Neuronal stem cell (in vitro differentiated cells): Measurements from ENCODE around the gene C7.

ENCODE experiments used
- DNase-seq: peaks from one replicate; pipeline ENCODE4 v3.0.0-alpha.2; 2013; ENCODE audit warnings: low spot score
- H2AFZ ChIP-seq: one replicate; pipeline ENCODE4 v1.6.1; 2013; ENCODE audit warnings: mild to moderate bottlenecking, low read length, inconsistent platforms
- H2AK5ac ChIP-seq: 2 replicates; pipeline ENCODE4 v1.6.1; 2013; ENCODE audit warnings: low read depth, mild to moderate bottlenecking, inconsistent platforms, low read length, moderate library complexity, mixed read lengths
- H2BK120ac ChIP-seq: 2 replicates; pipeline ENCODE4 v1.6.1; 2013; ENCODE audit warnings: low read depth, mild to moderate bottlenecking, inconsistent platforms, low read length, moderate library complexity, mixed read lengths
- H2BK12ac ChIP-seq: one replicate; pipeline ENCODE4 v1.6.1; 2013; ENCODE audit warnings: low read length, inconsistent platforms
- H2BK15ac ChIP-seq: 2 replicates; pipeline ENCODE4 v1.6.1; 2013; ENCODE audit warnings: mild to moderate bottlenecking, low read length, inconsistent platforms, mixed read lengths
- H2BK5ac ChIP-seq: one replicate; pipeline ENCODE4 v1.6.1; 2013; ENCODE audit warnings: inconsistent platforms, mild to moderate bottlenecking, low read length, moderate library complexity
- H3K14ac ChIP-seq: one replicate; pipeline ENCODE4 v1.6.1; 2013; ENCODE audit warnings: low read length, inconsistent platforms
- H3K18ac ChIP-seq: 2 replicates; pipeline ENCODE4 v1.6.1; 2013; ENCODE audit warnings: low read length, inconsistent platforms
- H3K23ac ChIP-seq: 2 replicates; pipeline ENCODE4 v1.6.1; 2013; ENCODE audit warnings: low read depth, mild to moderate bottlenecking, mixed read lengths, low read length, inconsistent platforms; ENCODE audit not compliant: poor library complexity
- H3K27ac ChIP-seq: replicated peaks from 3 replicates; pipeline ENCODE4 v1.5.1; 2013; ENCODE audit warnings: low read length, inconsistent platforms
- H3K27me3 ChIP-seq, 3 experiments: 2 replicates each; pipeline ENCODE4 v1.6.1; 2013; ENCODE audit warnings: low read length in 3 of 3, mild to moderate bottlenecking in 2 of 3, inconsistent platforms in 1 of 3, low read depth in 1 of 3, mixed read lengths in 1 of 3, moderate library complexity in 1 of 3; ENCODE audit not compliant: control insufficient read depth in 3 of 3, insufficient read depth in 3 of 3
- H3K36me3 ChIP-seq, 2 donors: replicated peaks in 1 of 2; 2 replicates each; pipeline ENCODE4 v1.6.1; 2013; ENCODE audit warnings: low read length in 2 of 2; ENCODE audit not compliant: control insufficient read depth in 2 of 2, insufficient read depth in 2 of 2
- H3K4ac ChIP-seq: 2 replicates; pipeline ENCODE4 v1.6.1; 2013; ENCODE audit warnings: inconsistent platforms, mild to moderate bottlenecking, low read length, moderate library complexity
- H3K4me1 ChIP-seq, 2 donors: 1 replicate in 1 of 2; 2 replicates in 1 of 2; pipeline ENCODE4 v1.6.1; 2013; ENCODE audit warnings: low read length in 2 of 2, low read depth in 1 of 2; ENCODE audit not compliant: control insufficient read depth in 2 of 2, insufficient read depth in 1 of 2
- H3K4me2 ChIP-seq: one replicate; pipeline ENCODE4 v1.6.1; 2013; ENCODE audit warnings: mild to moderate bottlenecking, low read length, inconsistent platforms; ENCODE audit not compliant: insufficient read depth, poor library complexity, severe bottlenecking
- H3K4me3 ChIP-seq, 2 donors: 2 replicates each; pipeline ENCODE4 v1.5.1; 2013; ENCODE audit warnings: low read length in 2 of 2, mild to moderate bottlenecking in 2 of 2, inconsistent platforms in 1 of 2, moderate library complexity in 1 of 2
- H3K79me1 ChIP-seq: one replicate; pipeline ENCODE4 v1.6.1; 2013; ENCODE audit warnings: low read depth, mild to moderate bottlenecking, inconsistent platforms, low read length, moderate library complexity
- H3K9ac ChIP-seq: one replicate; pipeline ENCODE4 v1.6.1; 2013; ENCODE audit warnings: mild to moderate bottlenecking, low read depth, low read length, inconsistent platforms; ENCODE audit not compliant: poor library complexity
- H3K9me3 ChIP-seq, 2 donors: replicated peaks in 1 of 2; 2 replicates each; pipeline versions ENCODE3 to v1.6.1; 2013; ENCODE audit warnings: low read length in 2 of 2, mild to moderate bottlenecking in 2 of 2, inconsistent platforms in 1 of 2, low read depth in 1 of 2, mixed read lengths in 1 of 2, moderate library complexity in 1 of 2; ENCODE audit not compliant: control insufficient read depth in 2 of 2, insufficient read depth in 1 of 2
- H4K8ac ChIP-seq: one replicate; pipeline ENCODE4 v1.6.1; 2013; ENCODE audit warnings: low read depth, mild to moderate bottlenecking, inconsistent platforms, low read length, moderate library complexity
- H4K91ac ChIP-seq: one replicate; pipeline ENCODE4 v1.6.1; 2013; ENCODE audit warnings: low read length, low read depth, mild to moderate bottlenecking, inconsistent platforms; ENCODE audit not compliant: poor library complexity
- WGBS, 2 donors: extraction: QIAGEN DNeasy Blood & Tissue Kit; methylation state at CpG; one replicate each; pipeline ENCODE4 v1.1.7; 2013; ENCODE audit warnings: missing lambda C conversion rate in 2 of 2, mixed read lengths in 1 of 2; ENCODE audit not compliant: insufficient read length in 2 of 2, insufficient replicate concordance in 1 of 2; ENCODE audit errors: extremely low coverage in 2 of 2; 5-methylcytosine and 5-hydroxymethylcytosine counted together

Gene C7

DNA sequence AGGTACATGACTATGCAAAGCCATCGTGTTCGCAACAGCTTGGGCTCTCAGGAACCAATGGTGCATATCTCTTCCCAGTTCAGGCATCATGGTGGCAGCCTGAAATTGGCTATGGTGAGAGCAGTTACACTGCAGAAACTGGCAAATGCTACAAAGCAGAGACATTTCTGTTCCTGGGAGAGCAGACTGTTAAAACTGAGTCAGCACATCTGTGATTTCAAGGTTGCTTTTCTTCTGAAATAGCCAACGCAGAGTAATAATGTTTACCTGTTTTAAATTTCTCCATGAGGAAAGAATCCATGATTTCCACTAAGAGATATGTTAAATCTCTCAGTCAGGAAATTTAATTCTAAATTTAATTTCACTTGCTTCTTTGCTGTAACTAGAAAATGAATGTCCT is 47.8 kb downstream of the C7 start:
- Histone ChIP-seq H3K27me3 (no peaks in the 10 kb centered on the region), H2BK15ac (no peak overlapping the region), H4K8ac (no peak overlapping the region), H2AFZ (no peak overlapping the region), H3K14ac (no peak overlapping the region), H3K79me1 (no peaks in the 10 kb centered on the region), H3K4me2 (no peak overlapping the region), H3K9me3 (no peaks in the 10 kb centered on the region), H2BK5ac (no peak overlapping the region), H2AK5ac (no peak overlapping the region), H3K9ac (no peak overlapping the region), H3K4ac (no peak overlapping the region), H3K4me1 (no peaks in the 10 kb centered on the region), H2BK120ac (no peak overlapping the region), H3K27ac (no peak overlapping the region), H3K18ac (no peak overlapping the region), H2BK12ac (no peak overlapping the region), H4K91ac (no peak overlapping the region), H3K23ac (no peak overlapping the region), H3K4me3 (no peak overlapping the region), H3K36me3 (no peaks in the 10 kb centered on the region)
- no CpG with 5 or more reads among the region's 3 CpGs for WGBS, 2 donors
- no peak for DNase-seq

DNA sequence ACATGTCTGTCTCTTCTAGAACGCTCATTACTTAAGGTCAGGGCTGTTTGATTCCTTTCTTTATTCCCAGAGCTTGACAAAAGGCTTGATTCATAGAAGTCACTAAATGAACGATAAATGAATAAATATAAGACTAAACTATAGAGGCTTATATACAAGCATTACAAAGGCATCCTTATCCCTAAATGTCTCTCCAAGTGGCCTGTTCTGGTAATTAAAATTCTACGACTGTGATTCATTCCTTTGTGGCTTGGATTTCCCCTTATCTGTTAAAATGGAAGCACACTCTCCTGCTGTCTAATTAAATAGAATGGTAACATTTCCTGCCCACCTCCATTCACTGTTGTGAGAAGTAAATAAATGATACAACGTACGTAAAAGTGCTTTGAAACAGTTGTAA is 49.5 kb downstream of the C7 start:
- no peak for DNase-seq
- H3K27me3 ChIP-seq, result no peaks in the 10 kb centered on the region
- no peak overlapping the region for H2AK5ac ChIP-seq
- H2BK5ac ChIP-seq, result no peak overlapping the region
- H3K4me3 ChIP-seq, result no peak overlapping the region
- no CpG with 5 or more reads among the region's 5 CpGs for WGBS, 2 donors
- no peak overlapping the region for H2BK15ac ChIP-seq
- no peak overlapping the region for H3K4me2 ChIP-seq
- no peak overlapping the region for H3K4ac ChIP-seq
- no peaks in the 10 kb centered on the region for H3K4me1 ChIP-seq
- H2BK120ac ChIP-seq, result no peak overlapping the region
- H2AFZ ChIP-seq, result no peak overlapping the region
- H2BK12ac ChIP-seq, result no peak overlapping the region
- no peak overlapping the region for H4K8ac ChIP-seq
- no peak overlapping the region for H3K23ac ChIP-seq
- H3K9ac ChIP-seq, result no peak overlapping the region
- no peak overlapping the region for H4K91ac ChIP-seq
- H3K14ac ChIP-seq, result no peak overlapping the region
- H3K79me1 ChIP-seq, result no peaks in the 10 kb centered on the region
- no peak overlapping the region for H3K27ac ChIP-seq
- no peaks in the 10 kb centered on the region for H3K36me3 ChIP-seq
- no peaks in the 10 kb centered on the region for H3K9me3 ChIP-seq
- no peak overlapping the region for H3K18ac ChIP-seq

DNA sequence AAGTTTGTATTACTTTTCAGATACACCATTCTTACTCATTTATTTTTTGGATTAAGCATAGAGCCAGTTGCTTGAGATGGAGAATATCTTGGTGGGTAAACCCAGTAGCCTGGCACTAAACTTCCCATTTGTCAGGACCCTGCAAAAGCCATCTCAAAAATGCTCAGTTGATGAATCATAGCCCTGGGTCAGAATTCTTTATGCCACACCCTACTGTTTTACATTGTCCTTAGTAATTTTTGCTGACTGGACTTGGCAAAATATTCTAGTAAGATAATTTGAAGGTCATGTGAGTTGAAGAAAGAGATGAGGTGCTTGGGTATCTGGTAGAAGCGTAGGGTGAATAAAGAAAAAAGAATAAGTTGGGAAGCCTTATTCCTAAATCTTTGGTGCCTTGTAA is 50.7 kb downstream of the C7 start:
- H3K23ac ChIP-seq, result no peak overlapping the region
- no peaks in the 10 kb centered on the region for H3K4me1 ChIP-seq
- H3K4me2 ChIP-seq, result no peak overlapping the region
- no peak overlapping the region for H3K14ac ChIP-seq
- 100% methylated on average over 1 of the region's 1 CpG; no CpG with 5 or more reads in 1 of the 2 donors for WGBS, 2 donors
- no peak overlapping the region for H2BK5ac ChIP-seq
- H2BK15ac ChIP-seq, result no peak overlapping the region
- no peaks in the 10 kb centered on the region for H3K79me1 ChIP-seq
- no peak overlapping the region for H3K9ac ChIP-seq
- H2BK120ac ChIP-seq, result no peak overlapping the region
- H3K27ac ChIP-seq, result no peak overlapping the region
- H3K36me3 ChIP-seq, result no peaks in the 10 kb centered on the region
- no peak overlapping the region for H2BK12ac ChIP-seq
- H2AK5ac ChIP-seq, result no peak overlapping the region
- H3K4me3 ChIP-seq, result no peak overlapping the region
- H3K4ac ChIP-seq, result no peak overlapping the region
- no peak overlapping the region for H3K18ac ChIP-seq
- H3K27me3 ChIP-seq, result no peaks in the 10 kb centered on the region
- no peak overlapping the region for H2AFZ ChIP-seq
- no peak overlapping the region for H4K91ac ChIP-seq
- no peak for DNase-seq
- H4K8ac ChIP-seq, result no peak overlapping the region
- no peaks in the 10 kb centered on the region for H3K9me3 ChIP-seq

DNA sequence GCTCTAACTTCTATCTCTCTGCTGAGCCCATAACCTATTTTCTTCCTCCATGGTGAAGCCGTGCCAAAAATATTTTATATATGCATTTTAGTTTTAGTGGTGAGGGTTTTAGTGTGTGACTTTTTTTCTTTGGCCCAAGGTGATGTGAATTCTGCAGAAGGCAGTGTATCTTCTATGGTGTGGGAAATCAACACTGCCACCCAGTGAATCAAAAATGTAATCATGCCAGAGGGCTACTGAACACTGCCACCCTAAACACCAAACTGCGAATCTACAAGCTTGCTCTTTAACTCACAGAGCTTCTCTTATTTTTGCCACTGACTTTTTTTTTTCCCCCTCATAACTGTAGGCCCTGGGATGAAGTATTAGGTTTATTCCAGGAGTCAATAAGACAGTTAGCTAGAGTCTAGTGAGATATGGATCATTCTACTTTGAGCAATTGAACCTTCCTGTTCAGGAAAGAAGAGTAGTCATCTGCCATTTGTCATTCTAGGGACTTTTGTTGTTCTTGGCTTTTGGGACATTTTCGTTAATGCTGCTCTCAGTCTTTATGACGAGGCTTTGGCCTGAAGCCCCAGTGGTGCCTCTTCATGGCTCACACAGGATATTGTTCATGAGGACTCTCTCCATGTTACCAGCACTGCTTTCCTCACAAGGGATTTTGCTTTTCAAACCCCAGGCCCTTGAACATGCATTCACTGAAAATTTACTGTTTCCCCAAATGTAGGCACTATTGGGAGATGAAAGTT is 53.1 kb downstream of the C7 start:
- no peaks in the 10 kb centered on the region for H3K4me1 ChIP-seq
- H2AK5ac ChIP-seq, result no peak overlapping the region
- H2AFZ ChIP-seq, result no peak overlapping the region
- H2BK5ac ChIP-seq, result no peak overlapping the region
- H3K36me3 ChIP-seq, result no peaks in the 10 kb centered on the region
- DNase-seq, result no peak
- H2BK12ac ChIP-seq, result no peak overlapping the region
- H3K27me3 ChIP-seq, result no peaks in the 10 kb centered on the region
- H3K27ac ChIP-seq, result no peak overlapping the region
- no peaks in the 10 kb centered on the region for H3K9me3 ChIP-seq
- H4K8ac ChIP-seq, result no peak overlapping the region
- H2BK15ac ChIP-seq, result no peak overlapping the region
- WGBS, 2 donors, result no CpG with 5 or more reads among the region's 4 CpGs
- H3K4ac ChIP-seq, result no peak overlapping the region
- no peak overlapping the region for H3K4me2 ChIP-seq
- no peak overlapping the region for H4K91ac ChIP-seq
- no peak overlapping the region for H3K9ac ChIP-seq
- no peak overlapping the region for H3K4me3 ChIP-seq
- H3K18ac ChIP-seq, result no peak overlapping the region
- H3K23ac ChIP-seq, result no peak overlapping the region
- no peak overlapping the region for H3K14ac ChIP-seq
- no peak overlapping the region for H2BK120ac ChIP-seq
- no peaks in the 10 kb centered on the region for H3K79me1 ChIP-seq
